ENCODE results near the gene TMTC1. TPM values are rescaled to one million over a fixed set of nuclear protein-coding genes. Genes with fewer than 3 reads are reported as not detected.

Gene TMTC1
- total and polyA plus RNA-seq, 9 of the 15 experiments (the other 6 are each of a cell fraction or from before 2014, with no cell fraction given), result under 0.01 to 0.18 (median 0.06) TPM; not detected in 2

DNA sequence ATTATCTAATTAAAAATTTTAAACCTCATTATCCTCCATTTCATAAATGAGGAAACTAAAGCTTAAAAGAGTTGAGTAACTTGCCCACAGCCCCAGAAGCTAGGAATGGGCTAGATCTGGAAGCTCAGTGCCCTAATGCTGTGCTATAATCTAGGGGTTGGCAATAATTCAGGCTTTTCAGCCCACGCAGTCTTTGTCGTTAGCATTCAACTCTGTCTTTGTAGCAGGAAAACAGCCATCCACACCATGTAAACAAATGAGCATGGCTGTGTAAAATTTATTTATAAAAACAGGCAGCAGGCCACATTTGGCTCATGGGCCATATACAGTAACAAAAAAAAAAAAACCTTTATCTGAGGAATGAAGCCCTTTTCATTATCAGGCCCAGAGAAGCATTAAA lies 193.9 kb downstream of the TMTC1 start:
- FAIRE-seq, result no peak
- ATAC-seq, result no peak

More for the DNA sequence above, 193.9 kb downstream of the TMTC1 start:
- Histone ChIP-seq H3K27ac (ENCODE audit: extremely low read depth, low read depth, low read length) (no peak overlapping the region), H3K4me2 (ENCODE audit: insufficient read depth, low read length) (no peak overlapping the region), H2AFZ (ENCODE audit: low read depth, low read length) (no peak overlapping the region), H3K36me3 (ENCODE audit: control insufficient read depth, insufficient read depth, low read length) (no peaks in the 10 kb centered on the region), H3K9me1 (ENCODE audit: control insufficient read depth, insufficient read depth, low read length) (no peaks in the 10 kb centered on the region), H3K9me3 (replicated peaks; ENCODE audit: control insufficient read depth, insufficient read depth, low read depth, low read length) (no peaks in the 10 kb centered on the region), H3K4me1 (replicated peaks in 1 of 2; ENCODE audit: control insufficient read depth in 2 of 2, insufficient read depth in 2 of 2, low read length in 2 of 2) (no peaks in the 10 kb centered on the region), H3K79me2 (ENCODE audit: control insufficient read depth, insufficient read depth, low read length) (no peaks in the 10 kb centered on the region), H3K27me3 (ENCODE audit: control insufficient read depth in 2 of 2, insufficient read depth in 2 of 2, low read length in 2 of 2) (no peaks in the 10 kb centered on the region), H3K4me3 (no peak overlapping the region), H3K9ac (ENCODE audit: insufficient read depth in 1 of 2, low read depth in 2 of 2, low read length in 2 of 2) (no peak overlapping the region), H4K20me1 (replicated peaks; ENCODE audit: control insufficient read depth, insufficient read depth, low read length) (no peaks in the 10 kb centered on the region)
- TF ChIP-seq DIDO1 (tag; IDR thresholded peaks at IDR 0.05; ENCODE audit: low read depth) (no peak), KLF16 (IDR thresholded peaks at IDR 0.05) (no peak), MAFF (IDR thresholded peaks at IDR 0.05; ENCODE audit: low read length) (no peak), MXD1 (CRISPR knock-in tag; IDR thresholded peaks at IDR 0.05; ENCODE audit: borderline replicate concordance, poor library complexity, severe bottlenecking) (no peak), FIP1L1 (IDR thresholded peaks at IDR 0.05; ENCODE audit: low read depth, low read length, poor library complexity, severe bottlenecking) (no peak), PYGO2 (tag; IDR thresholded peaks at IDR 0.05) (no peak), DNMT1 (IDR thresholded peaks at IDR 0.05) (no peak)
- TF ChIP-seq, protein P1, sequence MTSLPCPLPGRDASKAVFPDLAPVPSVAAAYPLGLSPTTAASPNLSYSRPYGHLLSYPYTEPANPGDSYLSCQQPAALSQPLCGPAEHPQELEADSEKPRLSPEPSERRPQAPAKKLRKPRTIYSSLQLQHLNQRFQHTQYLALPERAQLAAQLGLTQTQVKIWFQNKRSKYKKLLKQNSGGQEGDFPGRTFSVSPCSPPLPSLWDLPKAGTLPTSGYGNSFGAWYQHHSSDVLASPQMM (CRISPR knock-in tag; IDR thresholded peaks at IDR 0.05), result no peak
- TF ChIP-seq, protein P2, sequence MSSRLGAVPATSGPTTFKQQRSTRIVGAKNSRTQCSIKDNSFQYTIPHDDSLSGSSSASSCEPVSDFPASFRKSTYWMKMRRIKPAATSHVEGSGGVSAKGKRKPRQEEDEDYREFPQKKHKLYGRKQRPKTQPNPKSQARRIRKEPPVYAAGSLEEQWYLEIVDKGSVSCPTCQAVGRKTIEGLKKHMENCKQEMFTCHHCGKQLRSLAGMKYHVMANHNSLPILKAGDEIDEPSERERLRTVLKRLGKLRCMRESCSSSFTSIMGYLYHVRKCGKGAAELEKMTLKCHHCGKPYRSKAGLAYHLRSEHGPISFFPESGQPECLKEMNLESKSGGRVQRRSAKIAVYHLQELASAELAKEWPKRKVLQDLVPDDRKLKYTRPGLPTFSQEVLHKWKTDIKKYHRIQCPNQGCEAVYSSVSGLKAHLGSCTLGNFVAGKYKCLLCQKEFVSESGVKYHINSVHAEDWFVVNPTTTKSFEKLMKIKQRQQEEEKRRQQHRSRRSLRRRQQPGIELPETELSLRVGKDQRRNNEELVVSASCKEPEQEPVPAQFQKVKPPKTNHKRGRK (tag; IDR thresholded peaks at IDR 0.05), result no peak
- no TSS peak for BruUV-seq (replicated peaks)
- intact Hi-C loops (cut with micrococcal nuclease) (no loop called here), in situ Hi-C loops (cut with MboI) (no loop called here)
- DNase-seq (ENCODE audit: extremely low read depth in 1 of 4, low spot score in 3 of 4), result no peak
- POLR2A ChIA-PET, result interaction anchor here (0.6 to 0.9 kb wide), 2 partner anchors 30 to 146 kb away, joined by 3 read pairs; no protein-coding TSS in a partner anchor
- 0% methylated on average over 2 of the region's 2 CpGs for WGBS (ENCODE audit: insufficient coverage, low coverage, missing lambda C conversion rate)
- CTCF ChIA-PET (ENCODE audit: low intra/inter-chr PET ratio), result no interaction called here

All from K562 (cell line).